OCI-LY3 (cell line): ENCODE measurements around the gene STARD3.

Experiments
- H2AFZ ChIP-seq: fragments of 200-600, 300-600 bp; shearing (Covaris generic); 2 replicates; pipeline ENCODE4 v1.6.0; 2014; ENCODE audit warnings: antibody characterized with exemption, low read depth, low read length
- H3K27ac ChIP-seq: fragments of 200-600, 300-600 bp; sonication (generic); 2 replicates; pipeline ENCODE4 v1.5.1; 2014; ENCODE audit warnings: mild to moderate bottlenecking, low read length, moderate library complexity, mixed read lengths
- H3K27me3 ChIP-seq: fragments of 200-600, 300-600 bp; sonication (generic); 2 replicates; pipeline ENCODE4 v1.6.1; 2014; ENCODE audit warnings: low read depth, low read length, mixed read lengths
- H3K36me3 ChIP-seq: fragments of 200-600, 300-600 bp; sonication (generic); replicated peaks from 2 replicates; pipeline ENCODE3; 2014; ENCODE audit warnings: low read depth, low read length, mixed read lengths
- H3K4me1 ChIP-seq: fragments of 300-600, 200-600 bp; sonication (generic); 2 replicates; pipeline ENCODE4 v1.6.1; 2014; ENCODE audit warnings: low read length, mixed read lengths
- H3K4me2 ChIP-seq: fragments of 200-600, 300-600 bp; sonication (generic); 2 replicates; pipeline ENCODE4 v1.6.1; 2014; ENCODE audit warnings: low read length, mixed read lengths
- H3K4me3 ChIP-seq: fragments of 300-600, 200-600 bp; sonication (generic); 2 replicates; pipeline ENCODE4 v1.5.1; 2014; ENCODE audit warnings: antibody characterized with exemption, mild to moderate bottlenecking, low read length, moderate library complexity
- H3K79me2 ChIP-seq: fragments of 300-600, 200-600 bp; shearing (Covaris generic); 2 replicates; pipeline ENCODE4 v1.6.1; 2014; ENCODE audit warnings: mild to moderate bottlenecking, low read length, mixed read lengths
- H3K9ac ChIP-seq: fragments of 300-600, 200-600 bp; shearing (Covaris generic); 2 replicates; pipeline ENCODE4 v1.6.0; 2014; ENCODE audit warnings: mild to moderate bottlenecking, low read length, moderate library complexity
- H3K9me3 ChIP-seq: fragments of 200-600, 300-600 bp; shearing (Covaris generic); 2 replicates; pipeline ENCODE4 v1.6.1; 2014; ENCODE audit warnings: low read length, mixed read lengths; ENCODE audit not compliant: insufficient read depth
- H4K20me1 ChIP-seq: fragments of 200-600, 300-600 bp; sonication (generic); 2 replicates; pipeline ENCODE4 v1.6.1; 2016; ENCODE audit warnings: low read length, mixed read lengths; ENCODE audit not compliant: insufficient read depth
- CTCF ChIP-seq: fragments of 200-600, 300-600 bp; sonication (generic); IDR thresholded peaks from 2 replicates; pipeline ENCODE4 v1.5.1; 2014; ENCODE audit warnings: antibody characterized with exemption, low read length, low read depth
- EZH2phosphoT487 ChIP-seq: fragments of 200-600 bp; shearing (Covaris generic); IDR thresholded peaks from 2 replicates; pipeline ENCODE4 v1.6.1; 2018; ENCODE audit warnings: antibody characterized with exemption, mixed run types, low read depth

Gene STARD3

GRCh38 chr17:39614545-39615157 lies 22.3 kb upstream of the STARD3 start:
- no peak overlapping the region for H3K9ac ChIP-seq
- no peak overlapping the region for H2AFZ ChIP-seq
- no peak overlapping the region for H3K4me3 ChIP-seq
- H3K27ac ChIP-seq: no peak overlapping the region
- H3K36me3 ChIP-seq: no peaks in the 10 kb centered on the region
- H3K27me3 ChIP-seq: no peaks in the 10 kb centered on the region
- TF ChIP-seq EZH2phosphoT487: no peak
- no peak for TF ChIP-seq CTCF
- H3K9me3 ChIP-seq: no peaks in the 10 kb centered on the region
- peaks cover 25% of the 10 kb centered on the region for H3K4me1 ChIP-seq
- no peak overlapping the region for H3K4me2 ChIP-seq
- no peaks in the 10 kb centered on the region for H4K20me1 ChIP-seq
- no peaks in the 10 kb centered on the region for H3K79me2 ChIP-seq

GRCh38 chr17:39615434-39615833 lies 21.5 kb upstream of the STARD3 start:
- Histone ChIP-seq H3K27me3 (no peaks in the 10 kb centered on the region), H3K9ac (no peak overlapping the region), H2AFZ (no peak overlapping the region), H3K9me3 (no peaks in the 10 kb centered on the region), H3K4me2 (no peak overlapping the region; the same call in 1 of the 2 replicates), H3K4me1 (peaks cover 25% of the 10 kb centered on the region), H3K27ac (no peak overlapping the region), H3K4me3 (no peak overlapping the region), H3K36me3 (no peaks in the 10 kb centered on the region), H4K20me1 (no peaks in the 10 kb centered on the region), H3K79me2 (no peaks in the 10 kb centered on the region)
- TF ChIP-seq CTCF (no peak), EZH2phosphoT487 (no peak)

GRCh38 chr17:39617100-39617445 lies 19.9 kb upstream of the STARD3 start:
- H2AFZ ChIP-seq: peak overlapping the region; percentile 76
- peak overlapping the region; percentile 84 for H3K4me3 ChIP-seq
- H3K4me1 ChIP-seq: peaks cover 32% of the 10 kb centered on the region
- peak overlapping the region; percentile 43 for H3K27ac ChIP-seq
- peak overlapping the region; percentile 77 for H3K9ac ChIP-seq
- H3K4me2 ChIP-seq: peak overlapping the region; percentile 94
- H3K79me2 ChIP-seq: no peaks in the 10 kb centered on the region
- H3K27me3 ChIP-seq: no peaks in the 10 kb centered on the region
- TF ChIP-seq EZH2phosphoT487: no peak
- no peak for TF ChIP-seq CTCF
- H4K20me1 ChIP-seq: no peaks in the 10 kb centered on the region
- H3K36me3 ChIP-seq: no peaks in the 10 kb centered on the region
- H3K9me3 ChIP-seq: no peaks in the 10 kb centered on the region

GRCh38 chr17:39617446-39618245 lies 19.3 kb upstream of the STARD3 start:
- Histone ChIP-seq H3K27ac (peak overlapping the region; percentile 43), H4K20me1 (no peaks in the 10 kb centered on the region), H3K36me3 (no peaks in the 10 kb centered on the region), H3K4me2 (peak overlapping the region; percentile 94), H3K4me1 (peaks cover 32% of the 10 kb centered on the region), H3K79me2 (no peaks in the 10 kb centered on the region), H3K9me3 (no peaks in the 10 kb centered on the region), H2AFZ (peak overlapping the region; percentile 76), H3K27me3 (no peaks in the 10 kb centered on the region), H3K9ac (peak overlapping the region; percentile 77), H3K4me3 (peak overlapping the region; percentile 84)
- TF ChIP-seq EZH2phosphoT487 (no peak), CTCF (no peak)
